PC-9 (cell line): ENCODE results near the gene LZTFL1.

Experiments
- EZH2 ChIP-seq: fragments of 200-600 bp; sonication (generic); IDR thresholded peaks from 2 replicates; pipeline ENCODE4 v1.8.0; 2017; ENCODE audit warnings: antibody characterized with exemption, low read depth
- TF ChIP-seq, protein P1 (sequence below): fragments of 200-600 bp; sonication (generic); conservative IDR thresholded peaks from 2 replicates; pipeline ENCODE4 v1.6.1; 2017; ENCODE audit warnings: mixed run types, antibody characterized with exemption, mild to moderate bottlenecking, moderate library complexity

DNA sequence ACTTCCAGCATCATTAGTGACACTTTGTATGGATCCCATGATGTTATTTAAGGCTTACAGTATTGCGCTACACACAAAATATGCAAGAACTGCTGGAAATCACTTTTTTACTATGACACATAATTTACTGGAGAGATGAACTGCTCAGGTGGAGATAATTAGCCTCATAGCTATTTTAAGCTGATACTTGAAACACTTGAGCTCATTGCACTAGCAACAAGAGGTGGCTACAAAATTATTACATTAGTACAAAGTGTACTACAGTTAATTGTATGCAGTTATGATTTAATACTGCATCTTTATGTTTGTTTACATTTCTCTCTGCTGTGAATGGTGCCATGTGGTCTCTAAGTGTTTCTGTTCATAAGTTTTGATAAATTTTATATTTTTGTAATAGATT lies 6.5 kb upstream of the LZTFL1 start:
- TF ChIP-seq, protein P1, sequence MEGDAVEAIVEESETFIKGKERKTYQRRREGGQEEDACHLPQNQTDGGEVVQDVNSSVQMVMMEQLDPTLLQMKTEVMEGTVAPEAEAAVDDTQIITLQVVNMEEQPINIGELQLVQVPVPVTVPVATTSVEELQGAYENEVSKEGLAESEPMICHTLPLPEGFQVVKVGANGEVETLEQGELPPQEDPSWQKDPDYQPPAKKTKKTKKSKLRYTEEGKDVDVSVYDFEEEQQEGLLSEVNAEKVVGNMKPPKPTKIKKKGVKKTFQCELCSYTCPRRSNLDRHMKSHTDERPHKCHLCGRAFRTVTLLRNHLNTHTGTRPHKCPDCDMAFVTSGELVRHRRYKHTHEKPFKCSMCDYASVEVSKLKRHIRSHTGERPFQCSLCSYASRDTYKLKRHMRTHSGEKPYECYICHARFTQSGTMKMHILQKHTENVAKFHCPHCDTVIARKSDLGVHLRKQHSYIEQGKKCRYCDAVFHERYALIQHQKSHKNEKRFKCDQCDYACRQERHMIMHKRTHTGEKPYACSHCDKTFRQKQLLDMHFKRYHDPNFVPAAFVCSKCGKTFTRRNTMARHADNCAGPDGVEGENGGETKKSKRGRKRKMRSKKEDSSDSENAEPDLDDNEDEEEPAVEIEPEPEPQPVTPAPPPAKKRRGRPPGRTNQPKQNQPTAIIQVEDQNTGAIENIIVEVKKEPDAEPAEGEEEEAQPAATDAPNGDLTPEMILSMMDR = no peak
- no peak for TF ChIP-seq EZH2
